Measurements from ENCODE around the gene SPOPL. TPM values are rescaled to one million over a fixed set of nuclear protein-coding genes. Genes with fewer than 3 reads are reported as not detected.

Gene SPOPL
- total and polyA plus RNA-seq, 10 of the 15 experiments (the other 5 are each of a cell fraction or from before 2014, with no cell fraction given): 4.0 to 25.0 (median 11.5) TPM

GRCh38 chr2:138521821-138522220 is 20.3 kb downstream of the SPOPL start:
- TF ChIP-seq ZBTB33 (IDR thresholded peaks at IDR 0.05) (peak; percentile 87), EP300 (IDR thresholded peaks at IDR 0.05; ENCODE audit: borderline replicate concordance in 1 of 2, control insufficient read depth in 1 of 2, low read depth in 2 of 2, low read length in 2 of 2) (no peak)
- Histone ChIP-seq H3K36me3 (ENCODE audit: control insufficient read depth in 2 of 2, insufficient read depth in 2 of 2, low read length in 1 of 2) (peaks cover 0 to 8% of the 10 kb centered on the region in 2 experiments; a peak in 2 of 4 replicates), H2AFZ (ENCODE audit: control insufficient read depth, low read depth, low read length) (no peak overlapping the region), H3K27ac (ENCODE audit: control insufficient read depth, insufficient read depth) (peak overlapping the region; percentile 84), H3K79me2 (ENCODE audit: control insufficient read depth, insufficient read depth, low read length) (peaks cover 74% of the 10 kb centered on the region), H3K9ac (ENCODE audit: control insufficient read depth, insufficient read depth, low read length) (no peak overlapping the region), H3K9me3 (replicated peaks; ENCODE audit: control insufficient read depth, insufficient read depth, low read length) (peaks cover 22% of the 10 kb centered on the region), H3K4me3 (peak overlapping the region; percentile 50), H3K4me1 (ENCODE audit: control insufficient read depth, insufficient read depth, low read length) (peaks cover 26% of the 10 kb centered on the region), H3K27me3 (replicated peaks in 1 of 2; ENCODE audit: control insufficient read depth in 2 of 2, insufficient read depth in 2 of 2, low read length in 1 of 2) (no peaks in the 10 kb centered on the region), H3K4me2 (ENCODE audit: control insufficient read depth, insufficient read depth) (peak overlapping the region; percentile 61), H4K20me1 (ENCODE audit: control insufficient read depth, insufficient read depth) (no peaks in the 10 kb centered on the region)
- 75% methylated on average over 5 of the region's 5 CpGs for WGBS (ENCODE audit: insufficient coverage, insufficient replicate concordance, low lambda C conversion rate, missing lambda C conversion rate)
- FAIRE-seq (no peak), ATAC-seq (no peak), DNase-seq (ENCODE audit: low read depth, low spot score) (no peak)
- in situ Hi-C loops (cut with MboI) (no loop called here), intact Hi-C loops (cut with micrococcal nuclease; ENCODE audit: unreplicated experiment) (no loop called here)
- ChIA-PET POLR2A (interaction anchor here (0.9 to 4.8 kb wide), 7 partner anchors 8 to 21 kb away, joined by 3 to 35 read pairs (median 11); no protein-coding TSS in a partner anchor), CTCF (interaction anchor here (0.7 to 3.0 kb wide), 7 partner anchors 10 to 306 kb away, joined by 3 to 15 read pairs (median 5); partner anchors contain the start of gene SPOPL), RAD21 (ENCODE audit: unreplicated experiment) (interaction anchor here (0.9 to 3.4 kb wide), 5 partner anchors 14 to 47 kb away, joined by 3 to 31 read pairs (median 15); partner anchors contain the start of gene SPOPL), SMC1A (ENCODE audit: uncharacterized antibody, unreplicated experiment) (interaction anchor here (0.8 to 7.3 kb wide), 8 partner anchors 11 to 283 kb away, joined by 3 to 142 read pairs (median 4); no protein-coding TSS in a partner anchor)
- no TSS peak for BruUV-seq (replicated peaks)

- Histone ChIP-seq H3K4me2 (ENCODE audit: control insufficient read depth, insufficient read depth) (peak overlapping the region; percentile 61), H3K27ac (ENCODE audit: control insufficient read depth, insufficient read depth) (peak overlapping the region; percentile 84), H3K36me3 (ENCODE audit: control insufficient read depth in 2 of 2, insufficient read depth in 2 of 2, low read length in 1 of 2) (peaks cover 0 to 8% of the 10 kb centered on the region in 2 experiments; a peak in 2 of 4 replicates), H3K9me3 (replicated peaks; ENCODE audit: control insufficient read depth, insufficient read depth, low read length) (peaks cover 20% of the 10 kb centered on the region), H4K20me1 (ENCODE audit: control insufficient read depth, insufficient read depth) (no peaks in the 10 kb centered on the region), H3K4me1 (ENCODE audit: control insufficient read depth, insufficient read depth, low read length) (peaks cover 26% of the 10 kb centered on the region), H3K27me3 (replicated peaks in 1 of 2; ENCODE audit: control insufficient read depth in 2 of 2, insufficient read depth in 2 of 2, low read length in 1 of 2) (no peaks in the 10 kb centered on the region), H3K9ac (ENCODE audit: control insufficient read depth, insufficient read depth, low read length) (no peak overlapping the region; the same call in 1 of the 2 replicates), H3K4me3 (peak overlapping the region; percentile 36; the same call in 1 of the 2 replicates), H2AFZ (ENCODE audit: control insufficient read depth, low read depth, low read length) (no peak overlapping the region; the same call in 1 of the 2 replicates), H3K79me2 (ENCODE audit: control insufficient read depth, insufficient read depth, low read length) (peaks cover 71% of the 10 kb centered on the region)
- FAIRE-seq: peak; percentile 27
- TSS peak; percentile 78 for BruUV-seq (replicated peaks)
- CTCF ChIA-PET: interaction anchor here (0.9 to 3.0 kb wide), 6 partner anchors 9 to 35 kb away, joined by 3 to 15 read pairs (median 6); partner anchors contain the start of gene SPOPL
- WGBS (ENCODE audit: insufficient coverage, insufficient replicate concordance, low lambda C conversion rate, missing lambda C conversion rate): 6% methylated on average over 3 of the region's 3 CpGs
- peak; percentile 81 for ATAC-seq
- in situ Hi-C loops (cut with MboI) (no loop called here), intact Hi-C loops (cut with micrococcal nuclease; ENCODE audit: unreplicated experiment) (no loop called here)
- POLR2A ChIA-PET: interaction anchor here (0.6 to 4.8 kb wide), 9 partner anchors 9 to 65 kb away, joined by 3 to 35 read pairs (median 5); no protein-coding TSS in a partner anchor
- DNase-seq (ENCODE audit: low read depth, low spot score): no peak
- RAD21 ChIA-PET (ENCODE audit: unreplicated experiment): interaction anchor here (0.9 to 3.4 kb wide), 10 partner anchors 10 to 190 kb away, joined by 3 to 31 read pairs (median 6); partner anchors contain the start of gene SPOPL
- SMC1A ChIA-PET (ENCODE audit: uncharacterized antibody, unreplicated experiment): interaction anchor here (0.7 to 7.3 kb wide), 11 partner anchors 10 to 283 kb away, joined by 3 to 142 read pairs (median 4); no protein-coding TSS in a partner anchor
- no peak for TF ChIP-seq ZNF384 (IDR thresholded peaks at IDR 0.05; ENCODE audit: borderline replicate concordance, low read depth, low read length)
- TF ChIP-seq LARP7 (IDR thresholded peaks at IDR 0.05): no peak
- TF ChIP-seq RAD51 (IDR thresholded peaks at IDR 0.05): no peak
- no peak for TF ChIP-seq KDM1A (IDR thresholded peaks at IDR 0.05; ENCODE audit: borderline replicate concordance)
- TF ChIP-seq GABPA (IDR thresholded peaks at IDR 0.05; ENCODE audit: low read depth): 0 out of 2 replicates have a peak, but pooled peaks have one; percentile 8
- TF ChIP-seq HSF1 (IDR thresholded peaks at IDR 0.05; ENCODE audit: low read depth, low read length): no peak
- 0 out of 2 replicates have a peak, but pooled peaks have one; percentile 28 for TF ChIP-seq BCL11A (IDR thresholded peaks at IDR 0.05; ENCODE audit: low read depth, low read length)
- no peak for TF ChIP-seq STAT3 (IDR thresholded peaks at IDR 0.05; ENCODE audit: low read depth, low read length)
- no peak for TF ChIP-seq GATAD2B (conservative IDR thresholded peaks at IDR 0.05; ENCODE audit: low read depth)
- TF ChIP-seq CHD4 (IDR thresholded peaks at IDR 0.05): no peak
- no peak for TF ChIP-seq NFYB (IDR thresholded peaks at IDR 0.05; ENCODE audit: insufficient read depth, low read depth, low read length)
These were observed 21.0 kb downstream of the SPOPL start for GRCh38 chr2:138522556-138522955.
